ENCODE data around the gene VWF. TPM values are rescaled to one million over a fixed set of nuclear protein-coding genes. Genes with fewer than 3 reads are reported as not detected.

Gene VWF
- total and polyA plus RNA-seq, 11 donors, result 125 to 503 (median 238) TPM

DNA sequence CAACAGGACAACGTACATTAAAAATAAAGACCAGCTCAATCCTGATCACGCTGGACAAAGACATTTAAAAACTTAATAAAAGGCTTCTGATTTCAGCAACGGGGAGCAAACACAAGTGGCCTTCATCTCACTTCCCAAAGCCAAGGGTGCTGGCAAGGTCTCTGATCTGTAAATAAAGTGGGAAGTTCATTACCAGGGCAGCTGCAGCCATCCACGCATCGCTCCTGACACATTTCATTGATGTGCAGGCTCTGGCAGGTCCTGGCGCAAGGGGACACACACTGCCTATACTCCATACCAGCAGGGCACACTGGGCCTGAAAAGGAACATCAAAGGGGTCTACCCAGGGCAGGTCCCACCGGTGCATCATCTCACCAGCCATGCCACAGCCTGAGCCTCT, 51.0 kb downstream of the VWF start:
- Histone ChIP-seq H3K27ac (peak overlapping the region in 10 of 12 donors; percentile 9 to 87 (median 66)), H3K36me3 (peaks cover 0 to 60% (median 14%) of the 10 kb centered on the region in 9 donors), H3K27me3 (peaks cover 0 to 11% (median 0%) of the 10 kb centered on the region in 9 donors), H3K9me3 (no peaks in the 10 kb centered on the region), H3K4me3 (no peak overlapping the region), H3K4me1 (peaks cover 11 to 72% (median 44%) of the 10 kb centered on the region in 12 donors)
- WGBS, 4 donors, result 65 to 82% (median 78%) methylated on average over 5 to 7 of the region's 7 CpGs
- DNase-seq (no peak), ATAC-seq (no peak)
- intact Hi-C loops (cut with DNase I), result loop anchor here in 5 of 10 donors (5.0 to 10.0 kb wide), 4 partner anchors 49 to 124 kb away; partner anchors contain the start of gene VWF (in 2 of the 5)
- no peak for TF ChIP-seq POLR2A (IDR thresholded peaks at IDR 0.05)
- TF ChIP-seq, protein P1, sequence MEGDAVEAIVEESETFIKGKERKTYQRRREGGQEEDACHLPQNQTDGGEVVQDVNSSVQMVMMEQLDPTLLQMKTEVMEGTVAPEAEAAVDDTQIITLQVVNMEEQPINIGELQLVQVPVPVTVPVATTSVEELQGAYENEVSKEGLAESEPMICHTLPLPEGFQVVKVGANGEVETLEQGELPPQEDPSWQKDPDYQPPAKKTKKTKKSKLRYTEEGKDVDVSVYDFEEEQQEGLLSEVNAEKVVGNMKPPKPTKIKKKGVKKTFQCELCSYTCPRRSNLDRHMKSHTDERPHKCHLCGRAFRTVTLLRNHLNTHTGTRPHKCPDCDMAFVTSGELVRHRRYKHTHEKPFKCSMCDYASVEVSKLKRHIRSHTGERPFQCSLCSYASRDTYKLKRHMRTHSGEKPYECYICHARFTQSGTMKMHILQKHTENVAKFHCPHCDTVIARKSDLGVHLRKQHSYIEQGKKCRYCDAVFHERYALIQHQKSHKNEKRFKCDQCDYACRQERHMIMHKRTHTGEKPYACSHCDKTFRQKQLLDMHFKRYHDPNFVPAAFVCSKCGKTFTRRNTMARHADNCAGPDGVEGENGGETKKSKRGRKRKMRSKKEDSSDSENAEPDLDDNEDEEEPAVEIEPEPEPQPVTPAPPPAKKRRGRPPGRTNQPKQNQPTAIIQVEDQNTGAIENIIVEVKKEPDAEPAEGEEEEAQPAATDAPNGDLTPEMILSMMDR (IDR thresholded peaks at IDR 0.05), result no peak

DNA sequence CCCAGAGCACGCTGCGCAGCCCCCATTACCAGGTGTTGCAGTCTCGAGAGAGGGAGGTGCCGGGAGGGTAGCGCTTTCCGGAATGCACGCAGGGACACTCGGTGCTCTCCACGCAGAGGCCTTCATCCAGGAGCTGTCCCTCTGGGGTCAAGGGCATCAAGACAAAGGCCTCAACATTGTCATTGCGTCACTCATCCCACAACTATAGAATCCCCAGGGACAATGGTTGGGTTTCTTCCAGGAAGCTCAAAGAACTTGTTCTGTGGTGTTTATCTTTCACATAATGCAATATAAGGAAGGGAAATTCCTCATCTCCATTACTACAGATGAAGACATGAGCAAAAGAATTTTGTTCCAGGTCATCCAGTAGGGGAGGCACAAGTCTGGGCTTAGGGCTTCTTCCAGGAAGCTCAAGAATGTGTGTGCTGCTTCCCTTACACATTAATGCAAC, 52.1 kb downstream of the VWF start:
- intact Hi-C loops (cut with DNase I), result loop anchor here in 5 of 10 donors (5.0 to 10.0 kb wide), 4 partner anchors 50 to 125 kb away; partner anchors contain the start of gene VWF (in 2 of the 5)
- Histone ChIP-seq H3K27me3 (peaks cover 0 to 11% (median 0%) of the 10 kb centered on the region in 9 donors), H3K9me3 (no peaks in the 10 kb centered on the region), H3K36me3 (peaks cover 0 to 52% (median 10%) of the 10 kb centered on the region in 9 donors), H3K27ac (peak overlapping the region in 11 of 12 donors; percentile 42 to 87 (median 67)), H3K4me1 (peaks cover 11 to 67% (median 39%) of the 10 kb centered on the region in 12 donors), H3K4me3 (no peak overlapping the region)
- 49 to 71% (median 66%) methylated on average over 10 of the region's 10 CpGs for WGBS, 4 donors
- TF ChIP-seq POLR2A (IDR thresholded peaks at IDR 0.05), result no peak
- TF ChIP-seq, protein P1 (IDR thresholded peaks at IDR 0.05), result peak in 7 of 12 donors; percentile 17 to 45 (median 32)
- ATAC-seq (peak; percentile 10 to 60 (median 27)), DNase-seq (peak in 3 of 5 donors; percentile 42 to 69 (median 55))

DNA sequence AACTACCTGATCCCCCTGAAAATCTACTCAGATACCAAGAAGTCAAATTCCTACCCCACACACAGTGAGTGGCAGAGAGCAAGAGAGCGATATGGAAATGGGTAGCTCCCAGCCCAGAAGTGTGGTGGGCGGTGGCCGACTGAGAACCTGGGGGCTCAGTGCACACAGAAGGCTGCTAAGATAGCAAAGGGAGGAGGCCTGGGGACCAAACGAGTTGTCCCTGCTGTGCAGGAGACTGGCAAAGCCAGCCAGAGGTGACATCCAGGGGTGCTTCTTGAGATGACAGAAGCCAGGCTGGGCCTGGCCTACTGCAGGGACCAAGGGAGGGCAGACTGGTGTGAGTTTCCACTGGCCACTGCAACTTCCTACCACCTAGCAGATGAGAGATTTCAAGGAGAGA, 52.9 kb downstream of the VWF start:
- Histone ChIP-seq H3K4me1 (peaks cover 11 to 66% (median 36%) of the 10 kb centered on the region in 12 donors), H3K27ac (peak overlapping the region in 11 of 12 donors; percentile 12 to 87 (median 55)), H3K36me3 (peaks cover 0 to 51% (median 9%) of the 10 kb centered on the region in 9 donors)

More for the DNA sequence above, 52.9 kb downstream of the VWF start:
- no peaks in the 10 kb centered on the region for H3K9me3 ChIP-seq
- no peak for ATAC-seq
- DNase-seq, result no peak
- no peak overlapping the region for H3K4me3 ChIP-seq
- peaks cover 0 to 11% (median 0%) of the 10 kb centered on the region in 9 donors for H3K27me3 ChIP-seq
- 80 to 91% (median 88%) methylated on average over 4 of the region's 4 CpGs for WGBS, 4 donors
- no peak for TF ChIP-seq POLR2A (IDR thresholded peaks at IDR 0.05)
- TF ChIP-seq, protein P1 (IDR thresholded peaks at IDR 0.05), result no peak
- intact Hi-C loops (cut with DNase I), result loop anchor here in 5 of 10 donors (5.0 to 10.0 kb wide), 4 partner anchors 51 to 126 kb away; partner anchors contain the start of gene VWF (in 2 of the 5)

All from heart left ventricle (tissue), 16 donors.